Muscle of leg (tissue), 11 donors: Measurements from ENCODE around the gene ACACB. TPM values are rescaled to one million over a fixed set of nuclear protein-coding genes. Genes with fewer than 3 reads are reported as not detected.
A peak's percentile ranks its signal among the peaks of the same experiment; 100 is the strongest.
"Not testable (repeated sequence)": the region's sequence is repeated elsewhere in the genome, so short reads cannot be mapped to it uniquely, and the experiment has no call there.

Experiments
- DNase-seq: peaks from one replicate; pipeline ENCODE4 v3.0.0; 2013
- H3K27ac ChIP-seq: one replicate; pipeline ENCODE4 v1.5.1; 2013; ENCODE audit warnings: mild to moderate bottlenecking, low read length, control low read depth
- H3K27me3 ChIP-seq: one replicate; pipeline ENCODE4 v1.6.1; 2013; ENCODE audit warnings: low read length; ENCODE audit not compliant: control insufficient read depth, insufficient read depth
- H3K36me3 ChIP-seq: one replicate; pipeline ENCODE4 v1.6.1; 2013; ENCODE audit warnings: low read length; ENCODE audit not compliant: control insufficient read depth, insufficient read depth
- H3K4me1 ChIP-seq: one replicate; pipeline ENCODE4 v1.6.1; 2013; ENCODE audit warnings: low read length; ENCODE audit not compliant: control insufficient read depth, insufficient read depth
- H3K4me3 ChIP-seq: one replicate; pipeline ENCODE4 v1.5.1; 2013; ENCODE audit warnings: low read length, control low read depth
- H3K9me3 ChIP-seq: replicated peaks from 2 replicates; pipeline ENCODE4 v1.6.1; 2013; ENCODE audit warnings: low read depth, low read length; ENCODE audit not compliant: control insufficient read depth
- WGBS: methylation state at CpG from one replicate; pipeline ENCODE4 v1.1.5; 2013; ENCODE audit warnings: missing lambda C conversion rate; ENCODE audit not compliant: insufficient coverage; 5-methylcytosine and 5-hydroxymethylcytosine counted together
- polyA plus RNA-seq, 8 donors: library from polyadenylated mRNA; unstranded; fragments of 120-200 nt; gene quantifications; one replicate each; pipeline versions ENCODE4 v1.2.1 to v1.2.3, GENCODE V29; 2013; ENCODE audit warnings: inconsistent platforms in 1 of 8, low replicate concordance in 1 of 8; ENCODE audit not compliant: insufficient read length in 8 of 8, insufficient read depth in 1 of 8
- total RNA-seq: library from RNA; stranded (reverse); fragments of 120-200 nt; gene quantifications from one replicate; pipeline ENCODE4 v1.2.4, GENCODE V29; 2013

ACACB gene
- total and polyA plus RNA-seq, 9 donors, result 6.4 to 10.4 (median 7.9) TPM

GRCh38 chr12:109139360-109139759, 23.0 kb downstream of the ACACB start:
- no peak for DNase-seq
- Histone ChIP-seq H3K9me3 (peaks cover 5% of the 10 kb centered on the region), H3K36me3 (no peaks in the 10 kb centered on the region), H3K27ac (no peak overlapping the region), H3K4me3 (no peak overlapping the region), H3K4me1 (no peaks in the 10 kb centered on the region), H3K27me3 (no peaks in the 10 kb centered on the region)
- 84% methylated on average over 9 of the region's 9 CpGs for WGBS

GRCh38 chr12:109139791-109140190, 23.4 kb downstream of the ACACB start:
- H3K36me3 ChIP-seq, result no peaks in the 10 kb centered on the region
- H3K27ac ChIP-seq, result no peak overlapping the region
- H3K9me3 ChIP-seq, result peaks cover 5% of the 10 kb centered on the region
- no peak overlapping the region for H3K4me3 ChIP-seq
- H3K4me1 ChIP-seq, result no peaks in the 10 kb centered on the region
- no peaks in the 10 kb centered on the region for H3K27me3 ChIP-seq
- DNase-seq, result no peak
- WGBS, result 65% methylated on average over 5 of the region's 7 CpGs

GRCh38 chr12:109140560-109140959, 24.2 kb downstream of the ACACB start:
- Histone ChIP-seq H3K27me3 (no peaks in the 10 kb centered on the region), H3K4me1 (no peaks in the 10 kb centered on the region), H3K36me3 (no peaks in the 10 kb centered on the region), H3K27ac (no peak overlapping the region), H3K4me3 (no peak overlapping the region), H3K9me3 (peaks cover 5% of the 10 kb centered on the region)
- WGBS, result 83% methylated on average over 2 of the region's 4 CpGs
- DNase-seq, result no peak

GRCh38 chr12:109144224-109144623, 27.8 kb downstream of the ACACB start:
- DNase-seq, result no peak
- H3K27ac ChIP-seq, result no peak overlapping the region
- no peaks in the 10 kb centered on the region for H3K36me3 ChIP-seq
- WGBS, result no CpG with 5 or more reads among the region's 4 CpGs
- no peaks in the 10 kb centered on the region for H3K4me1 ChIP-seq
- H3K9me3 ChIP-seq, result no peaks in the 10 kb centered on the region
- H3K4me3 ChIP-seq, result no peak overlapping the region
- H3K27me3 ChIP-seq, result no peaks in the 10 kb centered on the region

GRCh38 chr12:109147126-109147525, 30.7 kb downstream of the ACACB start:
- H3K4me1 ChIP-seq, H3K27ac ChIP-seq, H3K4me3 ChIP-seq, H3K36me3 ChIP-seq, H3K9me3 ChIP-seq, DNase-seq, H3K27me3 ChIP-seq: not testable (repeated sequence)
- 80% methylated on average over 1 of the region's 1 CpG for WGBS

DNA sequence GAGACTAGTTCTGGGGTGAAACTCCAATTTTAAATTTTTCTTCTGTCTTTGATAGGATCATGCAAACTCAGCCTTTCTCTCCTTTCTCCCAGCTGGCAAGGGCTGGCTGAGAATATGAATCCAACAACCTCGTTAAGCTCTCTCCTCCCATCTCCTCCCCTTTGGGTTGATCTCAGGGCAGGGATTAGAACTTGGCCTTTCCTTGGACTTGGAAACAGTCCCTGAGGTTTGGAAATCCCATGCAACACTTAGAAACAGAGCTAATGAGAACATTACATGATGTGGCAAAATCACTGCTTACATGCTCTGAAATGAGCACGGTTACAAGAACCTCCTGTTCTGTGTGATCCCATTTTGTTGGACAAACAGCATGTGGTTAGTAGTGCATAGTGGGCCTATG, 31.6 kb downstream of the ACACB start:
- no peak overlapping the region for H3K27ac ChIP-seq
- H3K4me1 ChIP-seq, result no peaks in the 10 kb centered on the region
- peak; percentile 61 for DNase-seq
- H3K9me3 ChIP-seq, result no peaks in the 10 kb centered on the region
- H3K4me3 ChIP-seq, result no peak overlapping the region
- no peaks in the 10 kb centered on the region for H3K27me3 ChIP-seq
- WGBS, result 0% methylated on average over 1 of the region's 2 CpGs
- H3K36me3 ChIP-seq, result no peaks in the 10 kb centered on the region

GRCh38 chr12:109150124-109150640, 33.8 kb downstream of the ACACB start:
- no peaks in the 10 kb centered on the region for H3K27me3 ChIP-seq
- H3K9me3 ChIP-seq, result no peaks in the 10 kb centered on the region
- H3K36me3 ChIP-seq, result no peaks in the 10 kb centered on the region
- peaks cover 11% of the 10 kb centered on the region for H3K4me1 ChIP-seq
- H3K4me3 ChIP-seq, result no peak overlapping the region
- H3K27ac ChIP-seq, result no peak overlapping the region
- WGBS, result 88% methylated on average over 7 of the region's 9 CpGs
- no peak for DNase-seq

DNA sequence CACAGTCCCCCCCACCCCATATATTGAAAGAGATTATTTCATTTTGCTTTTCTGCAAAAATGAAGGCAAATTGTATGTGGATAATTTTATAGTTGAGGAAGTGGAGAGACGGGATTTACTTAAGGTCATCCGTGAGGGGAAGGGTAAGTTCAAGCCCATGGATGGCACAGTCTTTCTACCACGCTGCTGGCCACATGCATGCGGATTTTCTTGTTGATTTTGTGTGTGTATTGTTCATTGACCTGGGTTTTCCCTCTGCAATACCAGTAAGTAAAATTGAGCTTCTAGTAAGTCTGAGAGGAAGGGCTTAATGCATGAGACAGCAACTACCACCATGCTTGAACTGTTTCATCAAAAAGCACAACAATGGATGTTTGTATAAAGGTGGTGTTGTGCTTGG, 35.1 kb downstream of the ACACB start:
- WGBS, result 83% methylated on average over 2 of the region's 4 CpGs
- Histone ChIP-seq H3K4me1 (peaks cover 12% of the 10 kb centered on the region), H3K27me3 (no peaks in the 10 kb centered on the region), H3K4me3 (no peak overlapping the region), H3K9me3 (no peaks in the 10 kb centered on the region), H3K27ac (no peak overlapping the region), H3K36me3 (no peaks in the 10 kb centered on the region)
- DNase-seq, result no peak

GRCh38 chr12:109153821-109154441, 37.5 kb downstream of the ACACB start:
- WGBS, result 50% methylated on average over 11 of the region's 18 CpGs

GRCh38 chr12:109154451-109155438, 38.4 kb downstream of the ACACB start:
- peaks cover 12% of the 10 kb centered on the region for H3K4me1 ChIP-seq
- DNase-seq, result peak; percentile 87
- 1% methylated on average over 47 of the region's 61 CpGs for WGBS
- H3K36me3 ChIP-seq, result no peaks in the 10 kb centered on the region
- H3K27ac ChIP-seq, result peak overlapping the region; percentile 62
- H3K9me3 ChIP-seq, result no peaks in the 10 kb centered on the region
- H3K4me3 ChIP-seq, result peak overlapping the region; percentile 64
- no peaks in the 10 kb centered on the region for H3K27me3 ChIP-seq

More at GRCh38 chr12:109153821-109154441, 37.5 kb downstream of the ACACB start:
- no peaks in the 10 kb centered on the region for H3K36me3 ChIP-seq
- DNase-seq, result no peak
- H3K4me3 ChIP-seq, result peak overlapping the region; percentile 39
- no peaks in the 10 kb centered on the region for H3K9me3 ChIP-seq
- H3K4me1 ChIP-seq, result peaks cover 12% of the 10 kb centered on the region
- H3K27ac ChIP-seq, result no peak overlapping the region
- H3K27me3 ChIP-seq, result no peaks in the 10 kb centered on the region
